A549 treated with dexamethasone at 1 μM for 4 hours (cell line): Measurements from ENCODE around the gene KRTAP9-9. TPM values are rescaled to one million over a fixed set of nuclear protein-coding genes. Genes with fewer than 3 reads are reported as not detected.

Source experiments
- total RNA-seq: library from RNA; stranded (reverse); fragments of 200-300 nt; extraction: Qiagen RNA extraction; gene quantifications from 5 replicates; pipeline ENCODE4 v1.2.3, GENCODE V29; 2022

KRTAP9-9 gene
- not detected in 5 replicates for total RNA-seq

DNA sequence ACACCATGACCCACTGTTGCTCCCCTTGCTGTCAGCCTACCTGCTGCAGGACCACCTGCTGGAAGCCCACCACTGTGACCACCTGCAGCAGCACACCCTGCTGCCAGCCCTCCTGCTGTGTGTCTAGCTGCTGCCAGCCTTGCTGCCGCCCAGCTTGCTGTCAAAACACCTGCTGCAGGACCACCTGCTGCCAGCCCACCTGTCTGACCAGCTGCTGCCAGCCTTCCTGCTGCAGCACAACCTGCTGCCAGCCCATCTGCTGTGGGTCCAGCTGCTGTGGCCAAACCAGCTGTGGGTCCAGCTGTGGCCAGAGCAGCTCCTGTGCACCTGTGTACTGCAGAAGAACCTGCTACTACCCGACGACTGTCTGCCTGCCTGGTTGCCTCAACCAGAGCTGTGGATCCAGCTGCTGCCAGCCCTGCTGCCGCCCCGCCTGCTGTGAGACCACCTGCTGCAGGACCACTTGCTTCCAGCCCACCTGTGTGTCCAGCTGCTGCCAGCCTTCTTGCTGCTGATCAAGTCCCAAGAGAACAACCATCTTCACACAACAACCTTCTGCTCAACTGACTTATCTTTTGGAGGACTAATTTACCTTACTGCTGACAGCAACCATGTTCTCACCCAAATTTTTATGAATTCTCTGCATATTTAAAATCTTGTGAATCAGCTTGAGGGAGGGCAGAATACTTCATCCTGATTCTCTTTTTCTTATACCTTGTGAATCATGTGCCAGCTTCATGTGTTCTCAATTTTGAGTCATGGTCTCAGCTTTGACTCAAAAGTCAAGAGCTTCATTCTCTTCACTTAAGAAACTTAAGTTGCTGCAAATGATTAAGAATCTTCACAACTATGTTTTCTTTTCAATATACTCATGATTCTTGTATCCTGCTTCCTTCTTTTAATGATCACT lies at the start of gene KRTAP9-9:
Gene KRTAP9-9, plus strand, starts transcription at position 4 of the 910 bp plus-strand sequence.

DNA sequence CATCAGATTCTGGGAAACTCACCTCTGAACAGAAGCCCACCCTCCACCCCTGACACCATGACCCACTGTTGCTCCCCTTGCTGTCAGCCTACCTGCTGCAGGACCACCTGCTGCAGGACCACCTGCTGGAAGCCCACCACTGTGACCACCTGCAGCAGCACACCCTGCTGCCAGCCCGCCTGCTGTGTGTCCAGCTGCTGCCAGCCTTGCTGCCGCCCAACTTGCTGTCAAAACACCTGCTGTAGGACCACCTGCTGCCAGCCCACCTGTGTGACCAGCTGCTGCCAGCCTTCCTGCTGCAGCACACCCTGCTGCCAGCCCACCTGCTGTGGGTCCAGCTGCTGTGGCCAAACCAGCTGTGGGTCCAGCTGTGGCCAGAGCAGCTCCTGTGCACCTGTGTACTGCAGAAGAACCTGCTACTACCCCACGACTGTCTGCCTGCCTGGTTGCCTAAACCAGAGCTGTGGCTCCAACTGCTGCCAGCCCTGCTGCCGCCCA lies 28.5 kb upstream of the KRTAP9-9 start, which contains the start of gene KRTAP9-2:
Gene KRTAP9-2, plus strand, starts transcription at position 51 of the 498 bp plus-strand sequence. Its CDS starts 7 bp downstream, at position 58.

DNA sequence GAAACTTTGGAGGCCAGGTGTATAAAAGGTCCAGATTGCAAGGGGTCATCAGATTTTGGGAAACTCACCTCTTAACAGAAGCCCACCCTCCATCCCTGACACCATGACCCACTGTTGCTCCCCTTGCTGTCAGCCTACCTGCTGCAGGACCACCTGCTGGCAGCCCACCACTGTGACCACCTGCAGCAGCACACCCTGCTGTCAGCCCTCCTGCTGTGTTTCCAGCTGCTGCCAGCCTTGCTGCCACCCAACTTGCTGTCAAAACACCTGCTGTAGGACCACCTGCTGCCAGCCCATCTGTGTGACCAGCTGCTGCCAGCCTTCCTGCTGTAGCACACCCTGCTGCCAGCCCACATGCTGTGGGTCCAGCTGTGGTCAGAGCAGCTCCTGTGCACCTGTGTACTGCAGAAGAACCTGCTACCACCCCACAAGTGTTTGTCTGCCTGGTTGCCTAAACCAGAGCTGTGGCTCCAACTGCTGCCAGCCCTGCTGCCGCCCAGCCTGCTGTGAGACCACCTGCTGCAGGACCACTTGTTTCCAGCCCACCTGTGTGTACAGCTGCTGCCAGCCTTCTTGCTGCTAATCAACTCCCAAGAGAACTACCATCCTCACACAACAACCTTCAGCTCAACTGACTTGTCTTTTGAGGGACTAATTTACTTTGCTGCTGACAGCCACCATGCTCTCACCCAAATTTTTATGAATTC lies 22.6 kb upstream of the KRTAP9-9 start, which contains the start of gene KRTAP9-3:
Gene KRTAP9-3, plus strand, starts transcription at position 51 of the 707 bp plus-strand sequence. Its CDS starts 53 bp downstream, at position 104.

DNA sequence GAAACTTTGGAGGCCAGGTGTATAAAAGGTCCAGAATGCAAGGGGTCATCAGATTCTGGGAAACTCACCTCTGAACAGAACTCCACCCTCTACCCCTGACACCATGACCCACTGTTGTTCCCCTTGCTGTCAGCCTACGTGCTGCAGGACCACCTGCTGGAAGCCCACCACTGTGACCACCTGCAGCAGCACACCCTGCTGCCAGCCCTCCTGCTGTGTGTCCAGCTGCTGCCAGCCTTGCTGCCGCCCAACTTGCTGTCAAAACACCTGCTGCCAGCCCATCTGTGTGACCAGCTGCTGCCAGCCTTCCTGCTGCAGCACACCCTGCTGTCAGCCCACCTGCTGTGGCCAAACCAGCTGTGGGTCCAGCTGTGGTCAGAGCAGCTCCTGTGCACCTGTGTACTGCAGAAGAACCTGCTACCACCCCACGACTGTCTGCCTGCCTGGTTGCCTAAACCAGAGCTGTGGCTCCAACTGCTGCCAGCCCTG lies 17.2 kb upstream of the KRTAP9-9 start, which contains the start of gene KRTAP9-8:
Gene KRTAP9-8, plus strand, starts transcription at position 51 of the 489 bp plus-strand sequence. Its CDS starts 53 bp downstream, at position 104.

DNA sequence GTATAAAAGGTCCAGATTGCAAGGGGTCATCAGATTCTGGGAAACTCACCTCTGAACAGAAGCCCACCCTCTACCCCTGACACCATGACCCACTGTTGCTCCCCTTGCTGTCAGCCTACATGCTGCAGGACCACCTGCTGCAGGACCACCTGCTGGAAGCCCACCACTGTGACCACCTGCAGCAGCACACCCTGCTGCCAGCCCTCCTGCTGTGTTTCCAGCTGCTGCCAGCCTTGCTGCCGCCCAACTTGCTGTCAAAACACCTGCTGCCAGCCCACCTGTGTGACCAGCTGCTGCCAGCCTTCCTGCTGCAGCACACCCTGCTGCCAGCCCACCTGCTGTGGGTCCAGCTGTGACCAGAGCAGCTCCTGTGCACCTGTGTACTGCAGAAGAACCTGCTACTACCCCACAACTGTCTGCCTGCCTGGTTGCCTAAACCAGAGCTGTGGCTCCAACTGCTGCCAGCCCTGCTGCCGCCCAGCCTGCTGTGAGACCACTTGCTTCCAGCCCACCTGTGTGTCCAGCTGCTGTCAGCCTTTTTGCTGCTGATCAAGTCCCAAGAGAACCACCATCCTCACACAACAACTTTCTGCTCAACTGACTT lies 5.4 kb upstream of the KRTAP9-9 start, which contains the start of gene KRTAP9-4:
Gene KRTAP9-4, plus strand, starts transcription at position 51 of the 604 bp plus-strand sequence. Its CDS starts 34 bp downstream, at position 85.

DNA sequence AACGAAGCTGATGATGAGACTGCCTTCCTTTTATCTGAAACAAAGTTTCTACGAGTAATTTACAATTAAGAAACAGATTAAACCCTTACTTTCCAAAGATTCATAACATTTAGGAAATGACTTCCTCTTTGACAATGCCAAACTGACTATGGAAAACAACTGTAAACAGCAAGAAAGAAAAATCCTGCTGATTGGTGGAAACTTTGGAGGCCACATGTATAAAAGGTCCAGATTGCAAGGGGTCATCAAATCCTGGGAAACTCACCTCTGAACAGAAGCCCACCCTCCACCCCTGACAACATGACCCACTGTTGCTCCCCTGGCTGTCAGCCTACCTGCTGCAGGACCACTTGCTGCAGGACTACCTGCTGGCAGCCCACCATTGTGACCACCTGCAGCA lies 9.9 kb downstream of the KRTAP9-9 start, which contains the start of gene KRTAP9-6:
Gene KRTAP9-6, plus strand, starts transcription at position 301 of the 400 bp plus-strand sequence. Its CDS starts 0 bp downstream, at position 301.

DNA sequence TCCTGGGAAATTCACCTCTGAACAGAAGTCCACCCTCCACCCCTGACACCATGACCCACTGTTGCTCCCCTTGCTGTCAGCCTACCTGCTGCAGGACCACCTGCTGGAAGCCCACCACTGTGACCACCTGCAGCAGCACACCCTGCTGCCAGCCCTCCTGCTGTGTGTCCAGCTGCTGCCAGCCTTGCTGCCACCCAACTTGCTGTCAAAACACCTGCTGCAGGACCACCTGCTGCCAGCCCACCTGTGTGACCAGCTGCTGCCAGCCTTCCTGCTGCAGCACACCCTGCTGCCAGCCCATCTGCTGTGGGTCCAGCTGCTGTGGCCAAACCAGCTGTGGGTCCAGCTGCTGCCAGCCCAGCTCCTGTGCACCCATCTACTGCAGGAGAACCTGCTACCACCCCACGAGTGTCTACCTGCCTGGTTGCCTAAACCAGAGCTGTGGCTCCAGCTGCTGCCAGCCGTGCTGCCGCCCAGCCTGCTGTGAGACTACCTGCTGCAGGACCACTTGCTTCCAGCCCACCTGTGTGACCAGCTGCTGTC lies 20.5 kb downstream of the KRTAP9-9 start, which contains the start of gene KRTAP9-7:
Gene KRTAP9-7, plus strand, starts transcription at position 51 of the 543 bp plus-strand sequence. Its CDS starts 0 bp downstream, at position 51.

DNA sequence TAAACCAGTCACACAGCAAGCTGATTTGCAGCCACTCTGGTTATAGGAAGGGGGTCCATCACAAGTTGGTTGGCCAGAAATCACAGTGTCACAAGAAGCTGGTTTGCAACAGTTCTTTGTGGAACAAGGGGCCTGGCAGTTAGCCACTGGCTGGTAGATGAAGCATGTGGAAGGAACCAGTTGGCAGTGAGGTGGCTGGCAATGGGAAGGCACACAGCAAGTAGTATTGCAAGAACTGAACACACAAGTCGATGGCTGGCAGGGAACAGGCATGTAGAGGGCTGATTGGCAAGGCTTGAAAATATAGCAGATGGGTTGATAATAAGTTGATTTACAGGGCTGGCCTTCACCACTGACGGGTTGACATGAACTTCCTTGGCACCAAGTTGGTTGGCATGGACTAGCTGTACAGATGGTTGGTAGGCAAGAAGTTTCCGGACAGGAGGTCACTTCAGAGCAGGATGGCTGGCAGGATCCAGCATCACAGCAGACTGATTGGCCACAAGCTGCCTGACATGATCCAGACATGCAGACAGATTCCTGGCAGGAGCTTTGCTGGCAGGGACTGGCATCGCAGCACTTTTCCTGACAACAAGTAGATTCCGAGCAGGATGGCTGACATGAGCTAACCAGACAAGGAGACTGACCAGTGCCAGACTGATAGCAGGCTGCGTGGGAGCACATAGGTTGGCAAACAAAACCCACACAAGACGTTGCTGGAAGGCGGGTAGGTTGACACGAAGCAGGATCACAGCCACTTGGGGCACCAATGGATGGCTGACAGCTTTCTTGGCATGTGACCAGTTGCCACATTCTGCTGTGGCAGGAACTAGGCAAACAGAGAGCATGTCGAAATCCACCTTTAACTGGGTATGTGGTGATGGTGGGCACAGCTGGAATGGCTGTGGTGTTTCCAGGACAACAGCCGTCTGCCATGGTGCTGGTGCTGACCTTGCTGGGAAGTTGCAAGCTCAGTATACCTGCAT lies 47.0 kb downstream of the KRTAP9-9 start, which contains the start of gene KRTAP29-1:
Gene KRTAP29-1, minus strand, starts transcription at position 936 of the 986 bp plus-strand sequence. Its CDS starts 0 bp downstream, at position 936.

Other genes starting within 250 kb of the KRTAP9-9 start
- gene KRTAP3-1, start 246.3 kb upstream of the KRTAP9-9 start, total RNA-seq = not detected in 5 replicates
- gene KRTAP1-5, start 228.2 kb upstream of the KRTAP9-9 start, total RNA-seq = not detected in 5 replicates
- not detected in 5 replicates for gene KRTAP1-4, start 225.2 kb upstream of the KRTAP9-9 start, total RNA-seq
- gene KRTAP1-3, start 220.5 kb upstream of the KRTAP9-9 start, total RNA-seq = not detected in 5 replicates
- not detected in 5 replicates for gene KRTAP1-1, start 213.9 kb upstream of the KRTAP9-9 start, total RNA-seq
- not detected in 5 replicates for gene KRTAP2-1, start 208.1 kb upstream of the KRTAP9-9 start, total RNA-seq
- not detected in 5 replicates for gene KRTAP2-2, start 200.2 kb upstream of the KRTAP9-9 start, total RNA-seq
- 0.18 TPM in 1 of 5 replicates, not detected in the others for gene KRTAP2-3, start 195.3 kb upstream of the KRTAP9-9 start, total RNA-seq
- not detected in 5 replicates for gene KRTAP2-4, start 189.5 kb upstream of the KRTAP9-9 start, total RNA-seq
- not detected in 5 replicates for gene KRTAP4-7, start 171.2 kb upstream of the KRTAP9-9 start, total RNA-seq
- not detected in 5 replicates for gene KRTAP4-8, start 157.2 kb upstream of the KRTAP9-9 start, total RNA-seq
- gene KRTAP4-16, start 153.2 kb upstream of the KRTAP9-9 start, total RNA-seq = not detected in 5 replicates
- not detected in 5 replicates for gene KRTAP4-9, start 150.0 kb upstream of the KRTAP9-9 start, total RNA-seq
- gene KRTAP4-11, start 137.0 kb upstream of the KRTAP9-9 start, total RNA-seq = not detected in 5 replicates
- not detected in 5 replicates for gene KRTAP4-12, start 131.2 kb upstream of the KRTAP9-9 start, total RNA-seq
- not detected in 5 replicates for gene KRTAP4-6, start 114.8 kb upstream of the KRTAP9-9 start, total RNA-seq
- gene KRTAP4-5, start 105.6 kb upstream of the KRTAP9-9 start, total RNA-seq = not detected in 5 replicates
- not detected in 5 replicates for gene KRTAP4-4, start 94.6 kb upstream of the KRTAP9-9 start, total RNA-seq
- gene KRTAP4-3, start 87.2 kb upstream of the KRTAP9-9 start, total RNA-seq = not detected in 5 replicates
- not detected in 5 replicates for gene KRTAP4-2, start 77.2 kb upstream of the KRTAP9-9 start, total RNA-seq
- 0.14 to 0.25 TPM (median 0.24 TPM) in 3 of 5 replicates, not detected in the others for gene KRTAP4-1, start 70.5 kb upstream of the KRTAP9-9 start, total RNA-seq
- not detected in 5 replicates for gene KRTAP9-1, start 65.5 kb upstream of the KRTAP9-9 start, total RNA-seq
- not detected in 5 replicates for gene KRTAP9-2, start 28.7 kb upstream of the KRTAP9-9 start, total RNA-seq
- gene KRTAP9-3, start 22.9 kb upstream of the KRTAP9-9 start, total RNA-seq = not detected in 5 replicates
- not detected in 5 replicates for gene KRTAP9-8, start 17.4 kb upstream of the KRTAP9-9 start, total RNA-seq
- gene KRTAP9-4, start 5.7 kb upstream of the KRTAP9-9 start, total RNA-seq = not detected in 5 replicates
- not detected in 5 replicates for gene KRTAP9-6, start 10.0 kb downstream of the KRTAP9-9 start, total RNA-seq
- gene KRTAP9-7, start 20.3 kb downstream of the KRTAP9-9 start, total RNA-seq = not detected in 5 replicates
- gene KRTAP29-1, start 47.5 kb downstream of the KRTAP9-9 start, total RNA-seq = not detected in 5 replicates
- gene KRTAP16-1, start 53.9 kb downstream of the KRTAP9-9 start, total RNA-seq = not detected in 5 replicates
- gene KRTAP17-1, start 60.3 kb downstream of the KRTAP9-9 start, total RNA-seq = not detected in 5 replicates
- gene KRT33A, start 95.4 kb downstream of the KRTAP9-9 start, total RNA-seq = not detected in 5 replicates
- not detected in 5 replicates for gene KRT33B, start 114.4 kb downstream of the KRTAP9-9 start, total RNA-seq
- gene KRT34, start 126.9 kb downstream of the KRTAP9-9 start, total RNA-seq = 0.18 to 0.53 TPM (median 0.21 TPM) in 5 replicates
- gene KRT31, start 142.2 kb downstream of the KRTAP9-9 start, total RNA-seq = 0.05 TPM in 1 of 5 replicates, not detected in the others
- gene KRT37, start 169.2 kb downstream of the KRTAP9-9 start, total RNA-seq = not detected in 5 replicates
- gene KRT38, start 185.6 kb downstream of the KRTAP9-9 start, total RNA-seq = not detected in 5 replicates
- 0.05 to 0.07 TPM (median 0.06 TPM) in 3 of 5 replicates, not detected in the others for gene KRT32, start 212.0 kb downstream of the KRTAP9-9 start, total RNA-seq
- gene KRT35, start 225.8 kb downstream of the KRTAP9-9 start, total RNA-seq = not detected in 5 replicates
- 0.06 TPM in 1 of 5 replicates, not detected in the others for gene KRT36, start 234.5 kb downstream of the KRTAP9-9 start, total RNA-seq